HepG2 (cell line): ENCODE measurements around the gene NOVA2. TPM values are rescaled to one million over a fixed set of nuclear protein-coding genes. Genes with fewer than 3 reads are reported as not detected.
A peak's percentile ranks its signal among the peaks of the same experiment; 100 is the strongest.

ENCODE experiments used
- ELF3 ChIP-seq: IDR thresholded peaks from 2 replicates; pipeline ENCODE4 v1.6.1; 2016; ENCODE audit warnings: missing genetic modification reagents, missing compliant biosample characterization
- FOXA1 ChIP-seq, 2 experiments: fragments of 450-650 bp in 1 of 2; sonication (generic) in 1 of 2; formaldehyde crosslinking in 1 of 2; IDR thresholded peaks; 2 replicates each; pipeline versions ENCODE4 v1.4.0 to v1.6.1; 2016 to 2020; ENCODE audit warnings: missing genetic modification reagents in 1 of 2
- FUBP1 ChIP-seq: sonication (generic); formaldehyde crosslinking; IDR thresholded peaks from 2 replicates; pipeline ENCODE4 v1.5.1; 2020; ENCODE audit warnings: missing genetic modification reagents, mild to moderate bottlenecking, borderline replicate concordance
- HMGA1 ChIP-seq: sonication (generic); formaldehyde crosslinking; conservative IDR thresholded peaks from 2 replicates; pipeline ENCODE4 v1.4.0; 2020; ENCODE audit warnings: missing genetic modification reagents
- HNRNPK ChIP-seq: fragments of 200-400 bp; formaldehyde crosslinking; IDR thresholded peaks from 2 replicates; pipeline ENCODE4 v1.6.1; 2018; ENCODE audit warnings: low read length, low read depth, moderate library complexity, mild to moderate bottlenecking; ENCODE audit not compliant: poor library complexity, severe bottlenecking
- KDM1A ChIP-seq: IDR thresholded peaks from 2 replicates; pipeline ENCODE4 v1.6.1; 2016; ENCODE audit warnings: missing compliant biosample characterization
- KDM4B ChIP-seq: sonication (generic); formaldehyde crosslinking; IDR thresholded peaks from 2 replicates; pipeline ENCODE4 v1.4.0; 2020; ENCODE audit warnings: missing genetic modification reagents
- SCMH1 ChIP-seq: sonication (generic); formaldehyde crosslinking; IDR thresholded peaks from 2 replicates; pipeline ENCODE4 v1.9.0; 2021; ENCODE audit warnings: missing genetic modification reagents, mild to moderate bottlenecking, borderline replicate concordance
- SMAD9 ChIP-seq: sonication (generic); formaldehyde crosslinking; IDR thresholded peaks from 2 replicates; pipeline ENCODE4 v1.5.1; 2020; ENCODE audit warnings: mild to moderate bottlenecking, missing genetic modification reagents
- TAF1 ChIP-seq: sonication (generic); formaldehyde crosslinking; IDR thresholded peaks from 2 replicates; pipeline ENCODE4 v1.4.0; 2020; ENCODE audit warnings: missing genetic modification reagents
- TBP ChIP-seq: sonication (generic); formaldehyde crosslinking; IDR thresholded peaks from 2 replicates; pipeline ENCODE4 v1.5.0; 2020; ENCODE audit warnings: missing genetic modification reagents
- TFDP1 ChIP-seq: IDR thresholded peaks from 2 replicates; pipeline ENCODE4 v1.6.1; 2016; ENCODE audit warnings: missing compliant biosample characterization, missing genetic modification reagents, borderline replicate concordance
- TGIF2 ChIP-seq: IDR thresholded peaks from 2 replicates; pipeline ENCODE4 v1.6.1; 2016; ENCODE audit warnings: control low read depth, missing compliant biosample characterization
- THAP9 ChIP-seq: sonication (generic); formaldehyde crosslinking; IDR thresholded peaks from 2 replicates; pipeline ENCODE4; 2020; ENCODE audit warnings: missing genetic modification reagents, mild to moderate bottlenecking, borderline replicate concordance
- THYN1 ChIP-seq: sonication (generic); formaldehyde crosslinking; IDR thresholded peaks from 2 replicates; pipeline ENCODE4 v1.8.1; 2023; ENCODE audit warnings: low read depth, mild to moderate bottlenecking, moderate library complexity, missing genetic modification reagents, borderline replicate concordance
- ZIK1 ChIP-seq: sonication (generic); formaldehyde crosslinking; IDR thresholded peaks from 2 replicates; pipeline ENCODE4 v1.5.0; 2020; ENCODE audit warnings: mild to moderate bottlenecking, low read depth, missing genetic modification reagents, borderline replicate concordance
- ZNF281 ChIP-seq: sonication (generic); formaldehyde crosslinking; IDR thresholded peaks from 2 replicates; pipeline ENCODE4 v1.4.0; 2020; ENCODE audit warnings: missing genetic modification reagents, borderline replicate concordance
- ZNF292 ChIP-seq: sonication (generic); formaldehyde crosslinking; IDR thresholded peaks from 2 replicates; pipeline ENCODE4 v1.8.1; 2022; ENCODE audit warnings: mild to moderate bottlenecking, low read depth, missing genetic modification reagents, borderline replicate concordance
- ZNF468 ChIP-seq: sonication (generic); formaldehyde crosslinking; IDR thresholded peaks from 2 replicates; pipeline ENCODE4 v1.8.0; 2022; ENCODE audit warnings: mild to moderate bottlenecking, moderate library complexity, missing genetic modification reagents
- ZNF607 ChIP-seq: sonication (generic); formaldehyde crosslinking; IDR thresholded peaks from 2 replicates; pipeline ENCODE4 v1.5.1; 2020; ENCODE audit warnings: missing genetic modification reagents, mild to moderate bottlenecking, borderline replicate concordance
- ZNF629 ChIP-seq: sonication (generic); formaldehyde crosslinking; conservative IDR thresholded peaks from 2 replicates; pipeline ENCODE4 v1.5.0; 2020; ENCODE audit warnings: missing genetic modification reagents
- ZNF7 ChIP-seq: IDR thresholded peaks from 2 replicates; pipeline ENCODE4 v1.6.1; 2016; ENCODE audit warnings: missing biosample characterization, missing genetic modification reagents
- ZNF792 ChIP-seq: IDR thresholded peaks from 2 replicates; pipeline ENCODE4 v1.6.1; 2016
- polyA plus RNA-seq, 8 experiments: library from polyadenylated mRNA; depleted of rRNA in 3 of 8; stranded (reverse) in 7 of 8; unstranded in 1 of 8; fragments of >200 nt; fragmentation: Illumina TruSeq in 4 of 8; extraction: Trizol in 4 of 8; gene quantifications; 2 replicates each; pipeline versions ENCODE4 v1.2.1 to v1.2.3, GENCODE V29; 2011 to 2016; ENCODE audit warnings: low read depth in 4 of 8, missing spikeins in 1 of 8, mixed read lengths in 1 of 8; ENCODE audit not compliant: insufficient read depth in 1 of 8
- total RNA-seq, 5 experiments: library from RNA; depleted of rRNA; stranded (reverse); fragments of >200 nt; fragmentation: Illumina TruSeq; extraction: Trizol; gene quantifications; 2 replicates each; pipeline ENCODE4 v1.2.3, GENCODE V29; 2016; ENCODE audit warnings: low read depth in 1 of 5

Gene NOVA2
- total and polyA plus RNA-seq, 2 of the 13 experiments (the other 11 are each of a cell fraction or from before 2014, with no cell fraction given) = not detected

GRCh38 chr19:45887200-45887710 is 86.4 kb downstream of the NOVA2 start (continued):
- TF ChIP-seq ZNF281 (CRISPR knock-in tag) (no peak), ZNF607 (no peak), HNRNPK (no peak), SCMH1 (no peak), ELF3 (no peak), ZNF792 (CRISPR knock-in tag) (no peak), THYN1 (CRISPR knock-in tag) (no peak), ZNF292 (CRISPR knock-in tag) (no peak), KDM4B (CRISPR knock-in tag) (no peak), THAP9 (CRISPR knock-in tag) (no peak), ZIK1 (CRISPR knock-in tag) (no peak), TAF1 (no peak), FOXA1 (IDR thresholded peaks at IDR 0.05) (no peak), FOXA1 (CRISPR knock-in tag; IDR thresholded peaks at IDR 0.05) (no peak), SMAD9 (CRISPR knock-in tag) (no peak), TBP (CRISPR knock-in tag) (no peak), ZNF7 (CRISPR knock-in tag) (no peak), ZNF468 (no peak), KDM1A (peak; percentile 32; the same call in 1 of the 2 replicates), TFDP1 (no peak), ZNF629 (CRISPR knock-in tag) (no peak), HMGA1 (CRISPR knock-in tag) (no peak), TGIF2 (no peak), FUBP1 (no peak)
